DMS 273 treated with DMSO at 0.1 percent for 48 hours (cell line): ENCODE measurements around the gene ADCY3.
A peak's percentile ranks its signal among the peaks of the same experiment; 100 is the strongest.
"Not testable (repeated sequence)": the region's sequence is repeated elsewhere in the genome, so short reads cannot be mapped to it uniquely, and the experiment has no call there.

Experiments
- DNase-seq: peaks from one replicate; lab custom pipeline; 2025; lab: John Stamatoyannopoulos, UW

The ADCY3 gene

DNA sequence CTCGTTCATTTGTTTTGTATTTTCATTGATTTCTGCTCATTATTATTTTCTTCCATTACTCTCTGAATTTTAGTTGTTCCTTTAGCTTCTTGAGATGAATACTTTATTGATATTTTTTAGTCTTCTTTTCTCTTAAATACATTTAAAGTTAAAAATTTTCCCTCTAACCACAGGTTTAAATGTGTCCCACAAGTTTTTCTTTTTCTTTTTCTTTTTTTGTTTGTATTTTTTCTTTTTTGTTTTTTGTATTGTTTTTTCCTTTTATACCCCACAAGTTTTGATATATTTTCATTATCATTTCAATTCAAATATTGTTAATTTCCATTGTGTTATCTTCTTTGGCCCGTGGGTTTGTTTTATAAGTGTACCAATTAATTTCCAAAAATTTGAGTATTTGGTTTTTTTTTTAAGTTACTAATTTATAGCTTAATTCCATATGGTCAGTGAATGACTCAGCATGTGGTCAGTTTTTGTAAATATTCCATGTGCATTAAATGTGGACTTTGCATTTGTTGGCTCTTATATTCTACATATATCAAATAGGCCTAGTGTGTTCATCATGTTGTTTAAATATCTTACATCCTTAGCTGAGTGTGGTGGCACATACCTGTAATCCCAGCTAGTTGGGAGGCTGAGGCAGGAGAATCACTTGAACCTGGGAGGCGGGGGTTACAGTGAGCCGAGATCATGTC, 110.6 kb downstream of the ADCY3 start:
- no peak for DNase-seq

DNA sequence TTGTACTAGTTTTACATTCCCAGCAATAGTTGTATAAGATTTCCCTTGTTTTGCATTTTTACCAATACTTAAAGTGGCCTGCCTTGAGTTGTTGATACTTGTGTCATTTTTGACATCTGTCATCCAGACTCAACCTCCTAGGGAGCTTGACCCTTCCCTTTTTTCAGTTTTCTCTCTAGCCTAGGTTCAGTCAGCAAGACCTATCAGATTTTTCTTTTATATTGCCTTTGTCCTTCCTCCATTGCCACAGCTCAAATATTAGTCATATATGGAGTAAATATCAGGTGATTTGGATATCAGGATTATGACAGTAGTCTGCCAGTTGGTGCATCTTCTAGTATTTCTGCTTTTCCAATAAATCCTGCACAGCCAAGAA, 113.4 kb downstream of the ADCY3 start:
- DNase-seq = no peak

DNA sequence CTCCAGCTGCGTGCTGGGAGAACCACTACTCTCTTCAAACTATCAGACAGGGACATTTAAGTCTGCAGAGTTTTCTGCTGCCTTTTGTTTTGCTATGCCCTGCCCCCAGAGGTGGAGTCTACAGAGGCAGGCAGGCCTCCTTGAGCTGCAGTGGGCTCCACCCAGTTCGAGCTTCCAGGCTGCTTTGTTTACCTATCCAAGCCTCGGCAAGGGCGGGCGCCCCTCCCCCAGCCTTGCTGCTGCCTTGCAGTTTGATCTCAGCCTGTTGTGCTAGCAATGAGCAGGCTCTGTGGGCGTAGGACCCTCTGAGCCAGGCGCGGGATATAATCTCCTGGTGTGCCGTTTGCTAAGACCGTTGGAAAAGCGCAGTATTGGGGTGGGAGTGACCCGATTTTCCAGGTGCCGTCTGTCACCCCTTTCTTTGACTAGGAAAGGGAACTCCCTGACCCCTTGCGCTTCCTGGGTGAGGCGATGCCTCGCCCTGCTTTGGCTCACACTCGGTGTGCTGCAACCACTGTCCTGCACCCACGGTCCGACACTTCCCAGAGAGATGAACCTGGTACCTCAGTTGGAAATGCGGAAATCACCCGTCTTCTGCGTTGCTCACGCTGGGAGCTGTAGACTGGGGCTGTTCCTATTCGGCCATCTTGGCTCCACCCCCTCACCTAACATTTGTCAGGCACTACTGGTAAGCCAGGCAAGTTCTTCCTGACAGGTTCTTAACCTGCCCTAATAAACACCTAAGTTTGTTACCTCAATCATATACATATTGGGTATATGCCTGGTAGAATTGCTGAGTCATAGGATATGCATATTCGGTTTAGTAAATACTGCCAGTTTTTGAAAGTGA, 114.0 kb downstream of the ADCY3 start:
- not testable (repeated sequence) for DNase-seq

DNA sequence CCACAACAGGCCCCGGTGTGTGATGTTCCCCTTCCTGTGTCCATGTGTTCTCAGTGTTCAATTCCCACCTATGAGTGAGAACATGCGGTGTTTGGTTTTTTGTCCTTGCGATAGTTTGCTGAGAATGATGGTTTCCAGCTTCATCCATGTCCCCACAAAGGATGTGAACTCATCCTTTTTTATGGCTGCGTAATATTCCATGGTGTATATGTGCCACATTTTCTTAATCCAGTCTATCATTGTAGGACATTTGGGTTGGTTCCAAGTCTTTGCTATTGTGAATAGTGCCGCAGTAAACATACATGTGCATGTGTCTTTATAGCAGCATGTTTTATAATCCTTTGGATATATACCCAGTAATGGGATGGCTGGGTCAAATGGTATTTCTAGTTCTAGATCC, 119.5 kb downstream of the ADCY3 start:
- DNase-seq = not testable (repeated sequence)

DNA sequence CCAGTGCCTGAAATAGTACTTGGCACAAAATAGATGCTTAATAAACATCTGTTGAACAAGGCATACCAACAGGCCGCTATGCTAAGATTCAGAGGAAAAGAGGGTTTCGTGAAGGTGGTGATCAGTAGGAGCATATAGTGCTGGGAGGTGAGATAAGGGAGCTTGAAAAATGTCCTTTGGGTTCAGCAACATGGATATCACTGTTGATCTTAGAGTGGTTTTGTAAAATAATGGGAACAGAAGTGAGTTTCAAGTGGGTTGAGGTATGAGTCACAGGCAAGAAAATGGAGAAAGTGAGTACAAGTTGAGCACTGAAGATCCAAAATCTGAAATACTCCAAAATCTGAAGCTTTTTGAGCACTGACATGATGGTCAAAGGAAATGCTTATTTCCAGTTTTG, 122.4 kb downstream of the ADCY3 start:
- no peak for DNase-seq

DNA sequence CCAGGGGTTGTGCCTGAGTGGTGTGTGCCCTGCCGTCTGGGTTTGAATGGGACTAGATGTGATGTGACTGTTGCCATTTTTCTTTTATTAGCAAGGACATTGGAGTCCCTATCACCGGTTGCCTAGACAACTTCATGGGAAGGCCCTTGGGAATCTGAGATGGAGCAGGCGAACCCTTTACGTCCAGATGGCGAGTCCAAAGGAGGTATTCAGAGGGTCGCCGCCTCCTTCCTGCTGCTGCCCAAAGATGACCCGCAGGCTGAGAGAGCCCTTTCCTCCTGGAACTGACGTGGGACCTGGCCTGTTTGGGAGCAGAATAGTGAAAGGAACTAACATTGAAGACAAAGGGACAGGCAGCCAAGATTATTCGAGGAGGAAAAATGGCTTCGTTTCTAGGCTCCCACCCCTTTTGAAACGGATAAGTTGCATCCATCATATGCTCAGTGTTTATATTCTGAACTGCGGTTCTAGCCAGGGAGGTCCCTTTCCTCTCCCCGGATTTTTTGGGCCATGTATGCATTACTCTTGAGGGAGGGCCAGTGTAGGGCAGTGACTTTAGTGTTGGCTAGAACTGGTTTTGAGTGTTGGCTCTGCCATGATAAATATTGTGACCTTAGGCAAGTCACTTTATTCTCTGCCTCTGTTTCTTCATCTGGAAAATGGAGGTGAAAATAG, 126.1 kb downstream of the ADCY3 start:
- DNase-seq = peak; percentile 53

DNA sequence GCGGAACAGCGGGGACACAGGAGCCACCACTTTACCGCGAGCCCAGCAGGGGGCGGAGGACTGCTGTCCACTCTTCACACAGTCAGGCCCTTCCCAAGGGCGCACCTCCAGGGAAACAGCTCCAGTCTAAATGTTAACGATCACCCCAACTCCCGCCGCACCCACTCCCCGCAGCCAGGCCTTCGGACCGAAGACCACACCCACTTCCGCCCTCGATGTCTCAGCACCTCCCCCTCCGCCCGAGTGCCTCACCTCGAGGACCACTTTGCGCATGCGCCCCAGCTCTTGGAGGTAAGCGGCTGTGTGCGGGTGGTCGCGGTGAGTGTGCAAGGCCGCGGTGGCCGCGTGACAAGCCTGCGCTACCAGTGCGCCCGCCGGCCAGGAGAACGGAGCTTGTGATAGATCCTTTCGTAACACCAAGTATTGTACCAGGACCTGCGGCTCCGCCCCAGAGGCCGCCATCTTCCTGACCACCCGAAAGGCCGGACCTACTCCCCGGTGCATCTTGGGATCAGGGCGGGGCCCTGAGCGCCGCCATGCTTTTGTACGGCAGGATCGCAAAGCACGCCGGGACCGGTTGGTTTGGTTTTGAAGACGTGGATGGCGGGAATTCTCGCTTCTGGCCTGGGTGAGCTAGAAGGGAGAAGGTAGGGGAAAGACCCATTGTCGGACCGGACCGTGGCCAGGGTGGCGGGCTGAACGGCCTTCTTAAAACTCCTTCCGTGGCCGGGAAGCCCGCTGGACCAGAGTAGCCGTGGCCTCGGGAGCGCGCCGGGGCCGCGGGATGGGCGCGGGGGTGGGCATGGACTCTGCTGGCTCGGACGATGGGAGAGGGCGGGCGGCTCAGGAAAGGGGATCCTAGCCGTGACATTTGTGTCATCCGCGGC, 126.9 kb downstream of the ADCY3 start, which contains the start of the genes CENPO and PTRHD1:
Gene CENPO (plus strand): TSS at position 552 of the 887 bp plus-strand sequence. CDS start 495 bp downstream, outside the sequence.
Gene PTRHD1 (minus strand): TSS at position 518 of the 887 bp plus-strand sequence. CDS start 14 bp downstream, at position 504.
- peak; percentile 95 for DNase-seq

DNA sequence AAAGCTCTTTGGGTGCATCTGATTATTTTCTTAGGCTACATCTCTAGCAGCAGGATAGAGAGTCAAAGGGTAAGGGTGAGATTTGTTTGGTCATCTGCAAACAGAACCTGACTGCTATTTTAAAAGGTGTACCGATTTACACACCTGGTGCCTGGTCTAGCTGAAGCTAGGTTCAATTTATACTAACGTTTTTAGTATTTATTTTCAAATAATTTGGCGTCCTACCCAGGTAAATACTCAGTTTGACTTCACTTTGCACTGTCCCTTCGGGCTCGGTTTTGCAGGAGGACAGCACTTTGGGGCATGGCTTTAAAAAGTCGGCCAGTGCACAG, 127.5 kb downstream of the ADCY3 start:
- no peak for DNase-seq

DNA sequence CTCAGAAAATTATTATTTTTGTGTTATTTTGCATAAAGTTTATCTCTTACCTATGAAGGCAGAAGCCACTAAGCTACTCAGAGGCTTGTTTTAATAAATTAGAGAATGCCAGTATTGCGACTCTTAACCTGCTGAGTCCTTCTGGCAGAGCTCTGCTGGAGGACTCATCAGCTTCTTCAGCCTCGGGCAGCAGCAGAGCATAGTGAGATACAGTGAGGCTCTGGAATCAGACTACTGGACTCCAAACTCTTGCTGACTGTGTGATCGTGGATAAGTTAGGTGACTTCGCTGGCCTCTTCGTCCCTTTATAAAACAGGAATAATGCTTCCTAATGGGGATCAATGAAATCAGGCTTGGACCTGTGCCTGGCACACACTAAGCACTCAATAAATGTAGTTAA, 128.6 kb downstream of the ADCY3 start:
- no peak for DNase-seq

DNA sequence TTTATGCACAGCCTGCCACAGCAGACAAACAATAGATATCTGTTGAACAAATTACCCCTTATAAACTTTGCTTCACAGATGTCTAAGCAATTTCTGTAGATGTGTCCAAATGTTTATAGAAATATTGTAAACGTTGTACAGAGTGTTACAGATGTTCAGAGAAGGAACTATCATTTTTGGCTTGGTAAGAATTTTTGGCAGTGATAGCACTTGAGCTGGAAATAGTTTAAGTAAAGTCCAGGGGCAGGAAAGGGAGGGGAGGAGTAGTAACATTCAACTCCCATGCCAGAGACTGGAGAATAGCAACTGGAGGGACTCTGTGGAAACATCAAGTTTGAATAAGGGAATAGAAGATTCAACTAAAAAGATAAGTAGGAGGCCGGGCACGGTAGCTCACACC, 131.2 kb downstream of the ADCY3 start:
- DNase-seq = no peak

DNA sequence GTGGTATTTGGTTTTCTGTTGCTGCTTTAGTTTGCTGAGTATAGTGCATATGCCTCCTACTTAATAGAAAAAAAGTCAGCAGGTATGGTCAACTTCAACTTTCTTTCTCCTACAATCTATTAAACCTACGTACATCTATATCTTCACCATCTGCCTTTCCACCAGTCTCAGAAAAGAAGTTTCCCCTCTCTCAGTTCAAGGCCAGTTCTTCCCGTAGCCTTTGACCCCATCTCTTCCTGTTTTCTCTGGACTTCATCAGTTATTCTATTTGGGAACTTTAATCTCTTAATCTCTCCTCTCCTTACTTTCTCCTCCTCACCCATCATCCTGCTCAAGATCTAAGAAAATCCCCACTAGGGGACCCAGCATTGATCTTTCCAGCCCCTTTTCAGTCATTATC, 132.5 kb downstream of the ADCY3 start:
- no peak for DNase-seq

DNA sequence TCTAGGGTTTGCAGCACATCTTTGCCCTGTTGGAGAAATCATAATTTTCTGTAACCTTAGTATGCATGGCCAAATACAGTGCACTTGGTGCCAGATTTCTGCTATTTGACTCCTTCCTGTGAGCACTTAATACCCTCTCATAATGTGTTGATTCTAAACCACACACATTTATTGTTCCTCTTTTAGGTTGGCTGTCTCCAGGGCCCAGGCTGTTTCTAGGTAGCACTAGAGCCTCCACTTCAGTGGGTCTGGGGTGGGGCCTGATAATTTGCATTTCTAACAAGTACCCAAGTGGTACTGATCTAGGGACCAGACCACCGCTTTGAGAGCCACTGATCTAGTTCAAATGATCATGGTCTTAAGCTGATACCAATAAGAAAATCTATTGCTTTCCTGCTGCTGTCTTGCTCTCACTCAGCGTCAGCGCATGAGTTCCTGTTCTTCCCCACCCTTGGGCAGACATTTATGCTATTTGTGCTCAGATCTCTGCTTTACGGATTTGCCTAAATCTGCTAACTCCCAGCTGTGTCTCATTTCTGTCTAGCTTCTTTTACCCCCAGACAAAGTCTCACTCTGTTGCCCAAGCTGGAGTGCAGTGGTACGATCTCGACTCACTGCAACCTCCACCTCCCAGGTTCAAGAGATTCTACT, 134.2 kb downstream of the ADCY3 start:
- no peak for DNase-seq

DNA sequence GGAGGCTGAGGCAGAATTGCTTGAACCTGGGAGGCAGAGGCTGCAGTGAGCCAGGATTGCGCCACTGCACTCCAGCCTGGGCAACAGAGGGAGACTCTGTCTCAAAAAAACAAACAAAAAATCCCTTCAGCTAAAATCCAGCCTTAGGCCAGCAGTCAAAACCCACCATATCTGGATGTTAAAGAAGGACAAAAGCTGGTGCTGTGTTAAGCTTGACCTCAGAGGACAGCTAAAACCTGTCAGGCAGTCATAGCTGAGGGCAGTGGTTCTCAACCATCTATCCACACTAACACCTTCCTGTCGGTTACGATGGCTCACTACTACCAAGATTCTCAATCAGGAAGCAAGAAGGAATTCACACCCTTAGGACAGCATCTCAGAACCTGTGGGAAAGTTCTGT, 136.4 kb downstream of the ADCY3 start:
- no peak for DNase-seq

DNA sequence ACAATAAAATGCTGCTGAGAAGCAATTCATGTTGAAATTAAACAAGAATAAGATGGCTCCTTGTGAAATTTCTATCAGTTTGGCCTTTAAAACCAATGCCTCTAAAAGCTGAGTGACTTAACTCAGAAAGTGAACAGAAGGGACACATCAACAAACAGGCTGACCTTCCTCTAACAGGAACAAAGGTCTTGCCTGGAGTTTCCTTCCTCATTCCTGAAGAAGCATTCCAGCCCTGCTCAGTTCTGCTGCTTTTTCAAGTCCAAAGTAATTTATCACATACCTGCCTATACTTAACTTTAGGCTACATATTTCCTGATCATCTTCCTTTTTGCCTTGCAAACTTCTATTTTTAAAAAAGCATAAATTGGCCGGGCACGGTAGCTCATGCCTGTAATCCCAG, 140.9 kb downstream of the ADCY3 start:
- no peak for DNase-seq

DNA sequence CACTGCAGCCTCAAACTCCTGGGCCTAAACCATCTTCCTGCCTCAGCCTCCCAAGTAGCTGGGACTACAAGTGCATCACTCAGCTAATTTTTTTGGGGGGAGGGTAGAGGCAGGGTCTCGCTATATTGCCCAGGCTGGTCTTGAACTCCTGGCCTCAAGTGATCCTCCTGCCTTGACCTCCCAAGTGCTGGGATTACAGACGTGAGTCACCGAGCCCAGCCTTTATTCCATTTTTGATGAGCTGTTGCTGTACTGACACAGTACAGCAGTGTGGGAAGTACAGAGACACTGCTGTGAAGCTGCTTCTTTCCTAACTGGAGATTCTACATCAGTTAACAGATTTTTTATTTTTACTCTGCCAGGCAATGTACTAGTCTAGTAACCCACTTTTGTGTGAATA, 145.7 kb downstream of the ADCY3 start:
- no peak for DNase-seq

DNA sequence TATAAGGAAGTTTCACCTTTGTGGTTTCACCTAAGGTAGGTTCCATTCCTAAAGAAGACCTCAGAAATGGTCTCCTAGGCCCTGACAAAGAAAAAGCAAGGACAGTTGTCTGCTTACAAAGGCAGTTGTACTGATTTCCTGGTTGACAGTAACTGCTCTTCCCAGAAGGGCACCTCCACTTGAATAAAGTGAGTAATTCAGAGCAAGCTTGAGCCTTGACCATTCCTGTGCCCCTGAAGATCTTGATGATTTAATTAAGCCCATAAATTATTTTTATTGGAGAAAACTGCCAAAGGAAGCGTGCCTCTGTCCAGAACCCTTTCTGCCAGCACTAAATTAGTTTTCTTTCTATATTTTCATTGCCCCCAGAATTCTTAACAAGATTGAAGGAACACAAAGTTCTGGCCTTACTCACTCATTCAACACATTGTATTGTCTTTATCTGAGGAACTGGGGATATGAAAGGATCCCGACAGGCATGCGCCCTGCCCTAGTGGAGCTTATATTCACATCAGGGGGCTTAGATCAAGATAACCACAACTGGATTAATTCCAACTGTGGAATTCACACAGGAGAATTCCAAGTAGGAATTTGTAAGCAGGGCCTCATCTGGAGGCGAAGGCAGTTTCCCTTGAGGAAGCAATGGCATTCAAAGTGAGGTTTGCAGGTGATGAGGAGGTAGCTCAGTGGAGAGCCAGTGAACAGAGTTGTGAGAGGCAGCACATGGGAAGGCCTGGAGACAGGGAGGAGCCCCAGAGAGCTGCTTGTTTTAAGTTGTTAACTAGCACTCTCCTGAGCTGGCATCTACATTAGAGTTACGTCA, 148.1 kb downstream of the ADCY3 start:
- no peak for DNase-seq

DNA sequence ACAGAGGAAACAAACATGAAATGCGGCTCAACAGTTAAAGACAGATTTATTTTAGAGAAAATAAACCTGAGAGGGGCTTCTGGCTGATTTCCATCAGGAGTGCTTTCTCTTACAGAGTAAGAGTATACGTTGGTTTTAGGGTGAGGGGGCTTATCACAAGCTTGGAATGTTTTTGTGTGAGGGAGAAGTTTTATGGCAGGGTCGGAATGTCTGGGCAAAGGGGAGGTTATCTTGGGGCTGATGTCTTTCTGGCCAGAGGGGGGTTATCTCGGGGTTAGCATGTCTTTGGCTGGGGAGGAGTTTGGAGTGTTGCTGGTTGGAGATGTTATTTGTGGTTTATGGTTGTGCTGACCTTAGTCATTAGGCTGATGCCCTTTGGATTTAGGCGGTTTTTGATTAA, 149.0 kb downstream of the ADCY3 start:
- DNase-seq = no peak
